Eye (tissue), 1 donor: ENCODE data around the gene CRTAC1.

Source experiments
- DNase-seq: peaks from one replicate; pipeline ENCODE4 v3.0.0-alpha.2; 2015

CRTAC1 gene

DNA sequence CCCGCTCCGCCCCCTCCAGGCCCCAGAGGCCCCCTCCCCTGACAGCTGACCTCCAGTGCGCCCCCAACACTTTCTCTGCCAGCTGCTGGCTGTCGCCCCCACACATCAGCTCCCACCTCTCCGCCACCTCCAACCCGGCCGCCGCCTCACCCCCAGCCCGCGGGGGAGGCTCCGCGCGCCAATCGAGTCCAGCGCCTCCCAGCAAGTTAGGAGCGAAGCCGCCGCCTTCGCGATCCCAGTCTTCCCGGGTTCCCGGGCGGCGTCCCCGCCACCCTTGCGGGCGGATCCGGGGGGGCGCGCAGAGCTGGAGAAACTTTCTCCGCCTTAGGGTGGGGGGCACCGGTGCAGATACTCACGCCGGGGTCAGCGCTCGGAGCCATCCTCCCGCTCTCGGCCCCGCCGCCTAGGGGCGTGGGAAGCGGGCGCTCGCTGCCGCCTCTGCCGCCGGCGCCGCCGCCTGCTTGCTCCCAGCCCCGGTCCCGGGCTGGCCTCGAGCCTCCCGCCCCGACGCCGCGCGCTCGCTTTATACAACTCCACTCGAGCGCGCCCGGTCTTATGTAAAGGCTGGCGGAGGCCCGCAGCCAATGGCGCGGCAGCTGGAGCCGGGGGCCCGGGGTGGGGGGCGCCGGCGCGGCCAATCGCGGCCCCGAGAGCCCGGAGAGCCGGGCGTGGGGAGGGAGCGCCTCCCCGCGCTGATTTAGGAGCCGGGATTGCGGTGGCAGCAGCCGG is at the start of gene CRTAC1:
Gene CRTAC1 (minus strand): TSS at position 529 of the 729 bp plus-strand sequence. CDS start 149 bp downstream, at position 380.
- DNase-seq = peak; percentile 95

DNA sequence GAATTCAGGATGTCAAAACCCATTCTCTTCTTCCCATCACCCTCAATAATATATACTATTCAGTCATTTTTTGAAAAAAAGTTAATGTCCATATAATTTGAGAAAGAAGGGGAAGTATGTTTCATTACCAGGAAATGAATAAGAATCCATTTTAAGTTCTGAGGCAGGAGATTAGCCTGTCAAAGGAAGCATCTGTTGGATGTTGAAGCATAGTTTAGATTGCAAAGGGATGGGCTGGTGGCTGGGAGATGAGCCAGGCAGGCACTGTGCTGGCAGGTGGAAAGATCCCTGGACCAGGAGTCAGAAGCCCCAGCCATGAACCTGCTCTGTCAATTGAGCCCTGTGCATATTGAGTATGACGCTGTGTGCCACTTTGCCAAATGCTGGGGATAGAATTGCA is 48.4 kb upstream of the CRTAC1 start:
- no peak for DNase-seq

DNA sequence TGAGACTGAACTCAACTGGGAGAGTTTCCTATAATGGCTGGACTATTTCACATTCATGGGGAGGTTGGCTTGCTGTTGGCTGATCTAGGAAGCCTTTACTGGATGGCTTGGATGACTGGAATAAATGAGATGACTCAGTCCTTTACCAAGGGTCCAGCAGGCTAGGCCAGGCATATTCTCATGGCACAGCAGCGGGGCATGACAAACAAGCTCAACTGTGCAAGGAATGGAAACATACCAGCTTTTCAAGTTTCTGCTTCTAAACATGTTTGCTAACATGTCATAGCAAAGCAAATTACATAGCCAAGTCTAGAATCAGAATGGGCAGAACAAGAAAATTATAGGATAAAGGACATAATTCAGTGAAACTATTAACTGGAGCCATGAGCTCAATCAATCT is 46.8 kb upstream of the CRTAC1 start:
- no peak for DNase-seq

DNA sequence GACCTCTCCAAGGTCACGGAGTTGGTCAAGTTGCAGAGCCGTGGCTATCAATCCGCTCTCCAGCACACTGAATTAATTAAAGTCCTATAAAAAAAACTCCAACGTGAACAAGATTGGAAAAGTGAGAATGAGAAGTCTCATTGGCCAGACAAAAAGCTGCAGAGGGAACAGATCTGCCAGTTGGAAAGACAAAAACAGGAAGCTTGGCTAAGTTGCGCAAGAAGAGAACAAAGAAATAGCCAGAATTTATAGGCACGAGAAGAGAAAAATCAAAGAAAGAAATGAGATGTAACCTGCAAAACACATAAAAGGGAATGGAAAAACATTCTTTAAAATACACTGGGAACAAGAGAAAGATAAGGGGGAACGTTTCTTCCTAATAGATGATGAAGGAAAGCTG is 45.7 kb upstream of the CRTAC1 start:
- DNase-seq = no peak

DNA sequence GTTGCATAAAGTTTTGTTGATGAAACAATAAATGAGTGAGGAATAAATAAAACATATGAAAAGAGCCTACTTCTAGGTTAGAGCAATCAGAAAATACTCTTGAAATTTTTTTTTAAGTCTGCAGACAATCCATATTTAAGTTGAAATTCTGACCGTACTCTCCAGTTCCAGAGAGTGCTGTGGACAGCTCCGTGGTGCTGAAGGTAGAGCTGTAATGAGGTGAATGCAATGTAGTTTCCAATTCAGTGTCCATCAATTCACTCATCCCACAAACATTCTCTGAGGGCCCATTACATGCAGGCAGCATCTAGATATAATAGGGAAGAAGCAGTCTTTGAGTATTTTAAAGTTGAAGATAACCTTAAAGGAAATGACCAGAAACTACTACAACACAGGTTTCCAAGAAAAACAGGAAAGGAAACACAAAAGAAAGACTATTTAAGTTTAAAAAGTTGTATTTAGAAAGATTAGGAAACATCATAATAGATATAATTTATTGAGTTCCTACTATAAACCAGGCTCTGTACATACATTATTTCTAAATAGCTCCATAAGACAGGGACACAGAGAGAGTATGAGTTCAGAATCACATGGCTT is 44.0 kb upstream of the CRTAC1 start:
- DNase-seq = peak; percentile 58

- DNase-seq = no peak
These were observed 36.7 kb upstream of the CRTAC1 start for GRCh38 chr10:98067165-98067564.

- no peak for DNase-seq
These were observed 33.3 kb upstream of the CRTAC1 start for GRCh38 chr10:98063740-98064027.

DNA sequence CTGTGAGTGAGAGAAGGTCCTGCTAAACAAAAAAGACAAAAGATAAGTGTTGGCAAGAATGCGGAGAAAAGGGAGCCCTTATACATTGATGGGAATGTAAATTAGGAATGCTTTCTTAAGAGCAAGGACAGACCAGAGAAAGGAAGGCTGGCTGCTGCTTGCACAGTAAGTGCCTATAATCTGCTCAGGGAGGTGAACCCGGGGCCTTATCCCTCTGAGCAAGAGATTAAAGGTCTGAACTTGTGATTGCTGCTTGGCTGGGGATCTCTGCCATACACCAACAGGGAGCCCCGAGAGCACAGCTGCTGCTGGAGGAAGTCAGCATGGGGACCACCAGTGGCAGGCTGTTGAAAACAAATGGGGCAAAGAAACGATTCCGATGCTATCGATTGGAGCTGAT is 32.0 kb upstream of the CRTAC1 start:
- DNase-seq = no peak

GRCh38 chr10:98060079-98060478 is 29.7 kb upstream of the CRTAC1 start:
- DNase-seq = no peak

DNA sequence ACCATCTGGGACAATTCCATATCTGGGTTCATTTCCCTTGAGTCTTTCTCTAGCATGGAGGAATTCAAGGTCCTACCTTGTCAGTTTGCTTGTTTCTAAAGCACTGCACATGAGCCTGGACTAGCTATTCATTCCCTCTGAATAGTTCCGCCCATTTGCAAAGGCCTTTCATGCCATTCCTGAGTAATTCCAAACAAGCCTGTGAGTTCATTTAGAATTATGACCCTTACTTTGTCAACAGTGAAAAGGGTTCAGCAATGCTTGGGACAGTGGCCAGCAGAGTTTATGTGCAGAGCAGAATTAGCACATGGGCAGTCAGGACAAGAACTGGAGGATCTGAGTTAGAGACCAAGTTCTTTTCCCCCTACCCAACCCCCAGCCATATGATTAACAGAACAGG is 27.9 kb upstream of the CRTAC1 start:
- DNase-seq = no peak

DNA sequence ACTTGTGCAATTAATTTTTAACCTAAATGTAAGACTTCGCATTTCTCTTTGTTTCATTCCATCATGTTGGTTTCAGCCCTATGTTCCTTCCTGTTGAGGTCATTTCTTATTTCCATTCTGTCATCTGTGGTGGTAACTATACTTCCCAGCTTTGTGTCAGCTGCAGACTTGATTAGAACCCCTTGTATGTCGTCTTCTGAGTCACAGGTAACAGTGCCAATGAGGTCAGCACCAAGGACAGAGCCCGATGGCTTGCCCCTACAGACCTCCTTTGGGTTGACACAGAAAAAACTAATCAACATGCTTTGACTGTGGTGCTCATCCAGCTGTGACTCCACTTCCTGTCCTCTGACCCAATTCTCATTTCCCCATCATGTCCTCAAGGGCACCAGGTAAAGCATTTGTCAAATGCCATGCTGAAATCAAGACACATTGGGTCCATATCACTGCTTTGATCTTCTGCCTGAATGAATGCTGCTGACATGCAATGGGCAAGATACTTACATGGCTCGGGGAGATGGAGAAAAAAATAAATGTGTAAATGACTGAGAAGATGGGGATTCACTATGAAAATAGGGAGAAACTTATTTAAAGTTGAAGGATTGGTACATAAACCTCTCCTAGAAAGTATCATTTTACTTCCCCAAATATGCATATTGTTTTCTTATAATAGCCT is 25.6 kb upstream of the CRTAC1 start:
- peak; percentile 66 for DNase-seq

GRCh38 chr10:98047009-98047741 is 16.8 kb upstream of the CRTAC1 start:
- DNase-seq = no peak

DNA sequence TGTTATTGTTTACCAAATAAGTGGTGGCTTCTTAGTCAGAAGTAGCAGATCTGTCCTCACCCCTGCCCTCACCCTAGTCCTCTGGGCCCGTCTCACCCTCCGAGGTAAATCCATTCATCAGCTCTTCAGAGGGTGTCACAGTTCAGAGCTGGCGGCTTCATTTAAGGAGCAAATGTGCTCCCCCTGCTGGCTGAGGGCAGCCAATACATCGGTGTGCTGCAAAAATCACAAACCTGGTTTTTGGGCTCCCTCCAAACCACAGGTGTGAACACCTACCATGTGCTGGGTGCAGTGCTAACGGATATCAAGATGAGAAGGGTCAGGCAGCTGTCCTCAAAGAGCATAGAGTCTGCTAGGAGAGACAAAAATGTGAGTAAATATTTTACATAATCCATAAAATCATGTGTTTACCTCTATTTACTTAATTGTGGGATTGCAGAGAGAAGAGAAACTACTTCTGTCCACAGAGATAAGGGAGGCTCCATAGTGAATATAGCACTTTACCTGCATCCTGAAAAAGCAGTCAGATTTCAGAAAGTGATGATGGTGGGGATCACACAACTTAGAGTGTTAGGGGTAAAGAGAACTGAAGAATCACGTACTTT is 15.5 kb upstream of the CRTAC1 start:
- peak; percentile 81 for DNase-seq

DNA sequence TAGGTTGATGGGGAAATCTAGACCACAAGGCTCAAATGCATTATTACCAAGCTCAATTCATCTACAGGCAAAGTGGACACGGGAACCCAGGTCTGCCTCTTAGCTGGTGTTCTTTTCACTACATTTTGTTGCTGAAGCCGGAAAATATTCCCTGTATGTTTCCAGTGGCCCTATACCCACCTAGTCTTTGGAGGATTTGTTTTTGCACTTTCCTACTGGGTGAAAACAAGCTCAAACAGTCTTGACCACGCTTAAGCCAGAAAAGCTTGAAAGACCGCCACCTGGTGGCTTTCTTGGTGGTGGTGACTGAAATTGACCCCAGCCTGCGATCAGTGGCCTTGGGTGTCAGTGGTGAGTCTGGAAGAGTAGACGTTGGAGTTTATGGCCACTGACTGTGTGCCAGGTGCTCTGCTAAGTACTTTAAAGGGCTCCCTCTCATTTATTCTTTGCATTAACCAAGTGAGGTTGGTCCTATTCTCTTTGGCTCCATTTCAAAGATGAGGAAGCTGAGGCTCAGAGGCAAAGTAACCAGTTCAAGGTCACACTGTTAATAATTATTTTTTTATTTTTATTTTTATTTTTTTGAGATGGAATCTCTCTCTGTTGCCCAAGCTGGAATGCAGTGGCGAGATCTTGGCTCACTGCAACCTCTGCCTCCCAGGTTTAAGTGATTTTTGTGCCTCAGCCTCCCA is 11.1 kb upstream of the CRTAC1 start:
- peak; percentile 89 for DNase-seq

DNA sequence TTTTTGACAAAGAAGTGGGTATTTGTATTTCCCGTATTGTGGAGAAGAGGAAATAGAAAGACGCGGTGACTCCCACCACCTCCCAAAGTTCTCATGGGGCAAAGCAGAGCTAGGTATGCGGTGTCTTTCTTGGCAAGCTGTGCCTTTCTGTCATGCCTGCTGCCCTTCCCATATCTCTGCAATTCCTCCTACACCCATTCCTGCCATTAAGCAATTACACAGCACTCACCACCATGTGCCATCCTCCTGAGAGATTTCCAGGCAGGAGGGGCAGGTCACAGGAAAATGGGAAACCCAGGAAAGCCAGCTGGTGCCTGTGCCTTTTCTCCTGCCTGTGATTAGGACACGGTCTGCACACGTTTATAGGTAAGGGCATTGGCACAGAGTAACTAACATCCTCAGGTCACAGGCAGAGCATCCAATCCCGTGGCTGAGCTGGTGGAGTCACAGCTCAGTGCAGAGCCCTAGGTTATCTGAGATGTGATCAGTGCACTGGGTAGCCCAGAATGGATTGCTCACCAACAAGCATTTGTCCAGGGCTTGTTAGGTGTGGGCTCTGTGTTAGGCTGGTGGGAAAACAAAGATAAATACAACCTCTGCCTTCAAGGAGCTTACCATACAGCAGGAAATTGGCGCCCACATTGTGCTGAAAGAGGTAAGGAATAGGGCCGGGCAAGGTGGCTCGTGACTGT is 9.4 kb upstream of the CRTAC1 start:
- DNase-seq = peak; percentile 37

- peak; percentile 30 for DNase-seq
These were observed 7.9 kb upstream of the CRTAC1 start for GRCh38 chr10:98038288-98038687.

GRCh38 chr10:98035599-98035998 is 5.2 kb upstream of the CRTAC1 start:
- DNase-seq = no peak

- no peak for DNase-seq
These were observed 3.1 kb upstream of the CRTAC1 start for GRCh38 chr10:98033515-98033914.

DNA sequence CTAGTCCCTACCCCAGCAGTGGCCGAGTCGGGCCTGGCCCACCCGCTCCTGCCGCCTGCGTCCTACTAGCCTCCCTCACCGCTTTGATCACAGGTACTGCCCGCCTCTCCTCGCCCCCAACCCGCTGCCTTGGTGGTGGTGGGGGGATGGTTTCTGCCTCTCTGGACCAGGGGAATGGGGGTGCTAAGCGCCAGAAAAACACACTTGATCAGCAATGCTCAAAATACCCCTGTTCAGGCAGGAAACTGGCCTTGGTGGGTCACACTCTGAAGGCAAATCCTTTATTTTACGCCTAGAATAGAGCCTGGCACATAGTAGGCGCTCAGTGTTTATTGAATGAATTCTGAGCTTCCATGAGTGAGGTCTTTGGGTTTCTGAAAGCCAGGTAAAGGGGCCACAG is 1.0 kb upstream of the CRTAC1 start:
- DNase-seq = no peak

DNA sequence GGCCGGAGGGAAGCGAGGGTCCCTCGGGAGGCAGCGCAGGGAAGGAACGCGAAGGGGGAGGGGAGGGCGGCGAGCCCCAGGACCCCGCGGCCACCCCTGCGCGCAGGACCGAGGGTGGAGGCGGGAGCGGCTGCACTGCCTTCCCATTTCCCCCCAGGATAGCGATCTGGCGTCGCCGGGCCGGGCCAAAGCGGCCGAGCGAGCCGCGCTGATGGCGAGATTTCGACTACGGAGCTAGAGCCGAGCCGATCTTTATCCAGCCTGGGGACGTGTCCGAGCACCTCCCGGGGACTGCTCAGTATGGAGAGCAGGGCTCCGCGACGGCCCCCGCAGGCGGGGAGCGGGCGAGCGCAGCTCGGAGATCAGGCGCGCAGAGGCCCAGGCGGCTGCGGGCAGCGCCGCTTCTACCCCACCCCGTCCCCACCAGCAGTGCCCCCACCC is 590 bp upstream of the CRTAC1 start:
- peak; percentile 80 for DNase-seq

DNA sequence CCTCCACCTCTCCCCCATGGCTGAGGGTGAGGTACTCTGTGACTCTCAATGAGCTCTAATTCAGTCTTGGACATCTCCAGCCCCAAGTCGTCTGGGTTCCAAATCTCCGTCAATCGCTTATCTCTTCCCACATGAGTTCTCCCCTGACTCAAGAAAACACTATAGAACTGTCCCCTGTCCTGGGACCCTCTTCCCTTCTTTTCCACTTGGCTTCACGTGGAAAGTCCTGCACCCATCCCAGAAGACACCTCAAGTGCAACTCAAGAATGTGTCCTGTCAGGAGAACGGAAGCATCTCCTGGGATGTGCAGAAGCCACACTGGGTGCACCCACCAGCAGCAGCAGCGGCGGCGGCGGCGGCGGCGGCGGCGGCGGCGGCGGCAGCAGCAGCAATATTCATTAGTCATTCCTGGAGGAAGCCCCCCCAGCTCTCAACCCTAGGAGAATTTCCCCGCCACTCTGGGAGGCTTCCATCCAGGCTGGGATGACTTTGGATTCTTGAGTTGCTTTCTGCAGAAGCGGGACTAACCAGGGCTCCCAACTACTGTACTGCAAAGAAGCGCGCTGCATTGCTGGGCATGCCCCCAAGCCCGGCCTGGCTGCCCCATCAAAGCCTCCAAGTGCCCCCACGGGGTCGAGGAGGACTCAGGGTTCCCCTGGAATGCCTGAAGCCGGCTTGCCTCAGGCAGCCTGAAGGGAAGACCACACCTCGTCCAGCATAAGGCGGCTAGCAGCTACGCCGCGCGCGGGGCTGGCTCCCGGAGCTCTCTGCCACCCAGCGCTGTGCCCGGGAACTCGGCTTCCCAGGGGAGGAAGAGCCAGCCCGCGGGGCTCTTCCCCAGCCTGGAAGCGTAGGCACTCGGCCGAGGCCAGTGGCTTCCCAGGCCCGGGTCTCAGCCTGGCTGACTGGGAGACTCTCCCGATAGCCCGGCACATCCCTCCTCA is 1.0 kb downstream of the CRTAC1 start:
- no peak for DNase-seq
